HG03095 (cell line): Measurements from ENCODE around the gene SLIT3.
"Not testable (repeated sequence)": the region's sequence is repeated elsewhere in the genome, so short reads cannot be mapped to it uniquely, and the experiment has no call there.

Source experiments
- ATAC-seq: cut with Tn5 transposase; IDR thresholded peaks from one replicate; pipeline ENCODE4 v1.9.1; 2021; ENCODE audit warnings: moderate library complexity; ENCODE audit not compliant: unreplicated experiment

SLIT3 gene

GRCh38 chr5:169222934-169223594 lies 77.9 kb downstream of the SLIT3 start:
- no peak for ATAC-seq

GRCh38 chr5:169221519-169221918 lies 79.4 kb downstream of the SLIT3 start:
- ATAC-seq = no peak

DNA sequence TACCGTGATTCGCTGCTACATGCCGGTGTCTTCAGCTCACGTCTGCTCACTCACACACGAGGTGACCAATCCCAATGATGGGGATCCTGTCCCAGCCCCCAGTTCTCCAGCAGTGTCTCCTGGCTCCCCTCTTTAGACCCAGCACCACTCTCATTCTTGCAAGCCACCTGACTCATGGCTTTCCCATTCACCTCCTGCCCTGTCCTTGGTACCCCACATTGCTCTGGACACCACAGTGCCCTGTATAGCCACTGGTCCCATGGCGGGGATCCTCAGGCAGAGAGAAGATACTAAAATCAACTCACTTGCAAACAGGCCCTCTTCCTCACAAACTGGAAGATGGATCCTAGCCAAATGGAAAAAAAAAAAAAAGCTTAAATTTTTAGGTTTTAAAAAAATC lies 81.0 kb downstream of the SLIT3 start:
- no peak for ATAC-seq

GRCh38 chr5:169219351-169219750 lies 81.6 kb downstream of the SLIT3 start:
- ATAC-seq = no peak

- ATAC-seq = no peak
Observed at GRCh38 chr5:169218861-169219260, 82.1 kb downstream of the SLIT3 start.

- no peak for ATAC-seq
Observed at GRCh38 chr5:169218176-169218575, 82.8 kb downstream of the SLIT3 start.

- ATAC-seq = no peak
Observed at GRCh38 chr5:169216866-169217265, 84.1 kb downstream of the SLIT3 start.

GRCh38 chr5:169213479-169213878 lies 87.5 kb downstream of the SLIT3 start:
- no peak for ATAC-seq

GRCh38 chr5:169211761-169212160 lies 89.2 kb downstream of the SLIT3 start:
- ATAC-seq = not testable (repeated sequence)

DNA sequence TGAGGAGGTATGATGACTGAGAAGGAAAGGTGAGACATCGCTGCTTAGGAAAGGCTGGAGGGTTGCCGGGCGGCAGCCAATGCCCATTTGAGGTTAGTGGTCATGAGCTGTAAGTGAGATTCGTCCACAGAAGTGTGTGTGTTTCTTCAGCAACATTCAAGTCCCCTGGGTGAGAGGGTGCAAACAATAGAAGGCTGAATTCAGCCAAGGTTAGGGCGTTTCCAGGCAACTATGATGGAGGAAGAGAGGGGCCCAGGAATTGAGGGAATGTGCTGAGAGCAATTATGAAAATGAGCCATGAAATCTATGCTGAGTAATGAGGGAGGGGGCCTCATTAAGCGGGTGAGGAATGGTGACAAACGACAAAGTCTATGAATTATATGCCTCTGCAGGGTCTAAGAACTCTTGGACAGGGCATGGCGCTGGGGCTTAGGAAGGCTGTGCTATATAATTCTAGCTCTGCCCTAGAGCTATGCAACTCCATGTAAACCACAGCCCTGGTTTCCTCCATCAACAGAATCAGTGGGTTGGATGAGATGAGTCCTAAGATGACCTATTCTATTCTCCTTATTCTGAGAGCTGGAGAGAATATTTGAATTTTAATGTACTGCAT lies 96.0 kb downstream of the SLIT3 start:
- no peak for ATAC-seq

GRCh38 chr5:169202969-169203368 lies 98.0 kb downstream of the SLIT3 start:
- no peak for ATAC-seq

- no peak for ATAC-seq
Observed at GRCh38 chr5:169201597-169201996, 99.3 kb downstream of the SLIT3 start.

GRCh38 chr5:169200125-169200778 lies 100.7 kb downstream of the SLIT3 start:
- ATAC-seq = no peak

DNA sequence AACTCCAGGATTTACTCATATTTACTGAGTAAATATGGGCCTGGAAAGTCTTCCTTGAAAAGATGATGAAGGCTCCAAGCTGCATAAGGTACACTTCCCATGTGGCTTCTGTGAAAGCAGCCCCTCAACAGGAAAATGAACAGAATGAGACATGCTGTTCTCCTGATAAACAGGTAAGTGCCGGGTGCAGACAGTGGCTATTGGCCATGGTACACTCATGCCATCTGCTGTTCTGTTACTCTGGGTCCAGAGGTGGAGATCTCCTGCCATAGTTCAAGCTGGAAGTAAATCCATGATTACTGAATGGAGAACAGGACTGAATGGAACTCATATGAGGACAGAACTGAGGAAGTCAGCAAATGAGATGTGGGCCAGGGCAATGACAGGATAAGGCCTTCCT lies 103.6 kb downstream of the SLIT3 start:
- no peak for ATAC-seq

DNA sequence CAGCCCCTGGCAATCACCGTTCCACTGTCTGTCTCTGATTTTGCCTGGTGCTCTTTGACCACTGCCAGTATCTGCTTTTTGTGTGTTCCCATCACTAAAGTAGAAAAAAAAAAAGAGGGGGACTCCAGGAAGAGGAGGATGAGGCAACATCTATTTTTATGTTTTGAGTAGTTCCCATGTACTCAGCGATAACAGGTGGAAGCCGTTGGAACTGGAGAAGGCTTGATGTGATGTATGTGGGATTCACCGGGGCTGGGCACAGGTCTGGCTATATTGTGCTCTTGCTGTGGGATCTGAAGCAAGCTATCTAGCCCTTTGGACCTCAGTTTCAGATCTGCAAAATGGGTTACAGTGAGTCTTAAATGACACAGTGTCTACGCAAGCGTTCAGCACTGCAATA lies 104.9 kb downstream of the SLIT3 start:
- no peak for ATAC-seq

DNA sequence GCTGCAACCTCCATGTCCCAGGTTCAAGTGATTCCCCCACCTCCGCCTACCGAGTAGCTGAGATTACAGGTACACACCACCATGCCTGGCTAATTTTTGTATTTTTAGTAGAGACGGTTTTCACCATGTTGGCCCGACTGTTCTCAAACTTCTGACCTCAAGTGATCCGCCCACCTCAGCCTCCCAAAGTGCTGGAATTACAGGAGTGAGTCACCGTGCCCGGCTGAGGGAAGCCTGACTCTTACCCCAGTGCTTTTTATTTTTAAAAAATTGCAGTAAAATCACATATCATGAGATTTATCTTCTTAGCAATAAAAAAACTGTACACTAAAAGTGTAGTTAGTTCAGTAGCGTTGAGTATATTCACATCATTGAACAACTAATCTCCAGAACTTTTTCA lies 105.3 kb downstream of the SLIT3 start:
- no peak for ATAC-seq

- ATAC-seq = no peak
Observed at GRCh38 chr5:169192536-169192935, 108.4 kb downstream of the SLIT3 start.

GRCh38 chr5:169190849-169191248 lies 110.1 kb downstream of the SLIT3 start:
- no peak for ATAC-seq

- ATAC-seq = no peak
Observed at GRCh38 chr5:169185626-169186025, 115.3 kb downstream of the SLIT3 start.

GRCh38 chr5:169183576-169183975 lies 117.4 kb downstream of the SLIT3 start:
- ATAC-seq = no peak

DNA sequence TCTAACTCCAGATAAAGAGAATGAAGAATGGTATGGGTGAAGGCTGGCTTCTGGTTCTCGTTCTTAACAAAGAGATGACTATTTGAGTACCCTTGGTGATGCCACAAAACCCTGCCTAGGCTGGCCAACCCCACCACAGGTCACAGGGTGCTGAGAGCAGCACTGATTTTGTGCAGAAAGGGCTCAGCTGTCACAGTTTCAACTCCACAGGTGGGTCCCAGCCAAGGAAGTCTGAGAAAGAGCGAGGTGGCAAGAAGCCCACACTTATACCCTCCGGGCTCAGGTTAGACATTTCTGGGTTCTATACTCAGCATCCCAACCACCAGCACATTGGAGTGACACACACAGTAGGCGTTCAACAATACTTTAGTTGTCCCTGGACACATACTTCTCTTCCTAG lies 118.1 kb downstream of the SLIT3 start:
- no peak for ATAC-seq

- no peak for ATAC-seq
Observed at GRCh38 chr5:169181814-169182213, 119.1 kb downstream of the SLIT3 start.
